Stimulated activated memory B cell treated with anti-CD40 and anti-IgM and Interleukin-4, amounts not matched to agents 10 μg/mL and 1 μg/mL and 100 μg/mL, for 72 hours (primary cell): ENCODE measurements around the gene PUS1.
A peak's percentile ranks its signal among the peaks of the same experiment; 100 is the strongest.
"Not testable (repeated sequence)": the region's sequence is repeated elsewhere in the genome, so short reads cannot be mapped to it uniquely, and the experiment has no call there.

Source experiments
- ATAC-seq: fragments of 150-1000 bp; cut with Tn5 transposase; 2 replicates; pipeline ENCODE4 v1.10.0; 2021
- H3K27ac Mint-ChIP-seq: one replicate; pipeline ENCODE4 v1.8.0; 2022; ENCODE audit warnings: mild to moderate bottlenecking, mixed read lengths
- H3K27me3 Mint-ChIP-seq: one replicate; pipeline ENCODE4 v1.8.0; 2022; ENCODE audit warnings: mixed read lengths
- H3K36me3 Mint-ChIP-seq: one replicate; pipeline ENCODE4 v1.8.0; 2022; ENCODE audit warnings: mixed read lengths
- H3K4me1 Mint-ChIP-seq: one replicate; pipeline ENCODE4 v1.8.0; 2022; ENCODE audit warnings: mixed read lengths
- H3K4me3 Mint-ChIP-seq: one replicate; pipeline ENCODE4 v1.8.0; 2022; ENCODE audit warnings: mild to moderate bottlenecking, moderate library complexity, mixed read lengths
- H3K9me3 Mint-ChIP-seq: one replicate; pipeline ENCODE4 v1.8.0; 2022; ENCODE audit warnings: mixed read lengths

PUS1 gene

DNA sequence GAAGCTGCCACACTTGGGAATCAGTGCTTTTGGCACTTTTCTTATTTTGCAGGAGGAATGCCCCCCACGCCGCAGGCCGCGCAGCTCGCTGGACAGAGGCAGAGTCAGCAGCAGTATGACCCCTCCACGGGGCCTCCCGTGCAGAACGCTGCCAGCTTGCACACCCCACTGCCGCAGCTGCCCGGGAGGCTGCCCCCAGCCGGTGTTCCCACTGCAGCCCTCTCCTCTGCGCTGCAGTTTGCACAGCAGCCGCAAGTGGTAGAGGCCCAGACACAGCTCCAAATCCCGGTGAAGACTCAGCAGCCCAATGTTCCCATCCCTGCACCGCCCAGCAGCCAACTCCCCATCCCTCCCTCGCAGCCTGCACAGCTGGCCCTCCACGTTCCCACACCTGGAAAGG, 53.0 kb downstream of the PUS1 start:
- H3K27me3 Mint-ChIP-seq = no peaks in the 10 kb centered on the region
- H3K4me1 Mint-ChIP-seq = peaks cover 5% of the 10 kb centered on the region
- no peaks in the 10 kb centered on the region for H3K9me3 Mint-ChIP-seq
- H3K27ac Mint-ChIP-seq = no peak overlapping the region
- no peak overlapping the region for H3K4me3 Mint-ChIP-seq
- ATAC-seq = no peak
- peaks cover 49% of the 10 kb centered on the region for H3K36me3 Mint-ChIP-seq

GRCh38 chr12:131983026-131983425, 54.0 kb downstream of the PUS1 start:
- Mint-ChIP-seq H3K9me3 (no peaks in the 10 kb centered on the region), H3K27me3 (no peaks in the 10 kb centered on the region), H3K36me3 (peaks cover 49% of the 10 kb centered on the region), H3K4me3 (no peak overlapping the region), H3K4me1 (no peaks in the 10 kb centered on the region), H3K27ac (no peak overlapping the region)
- no peak for ATAC-seq

- H3K27ac Mint-ChIP-seq = no peak overlapping the region
- no peaks in the 10 kb centered on the region for H3K9me3 Mint-ChIP-seq
- H3K27me3 Mint-ChIP-seq = no peaks in the 10 kb centered on the region
- no peak overlapping the region for H3K4me3 Mint-ChIP-seq
- ATAC-seq = no peak
- H3K4me1 Mint-ChIP-seq = no peaks in the 10 kb centered on the region
- H3K36me3 Mint-ChIP-seq = peaks cover 55% of the 10 kb centered on the region
Observed at GRCh38 chr12:131983554-131983953, 54.5 kb downstream of the PUS1 start.

DNA sequence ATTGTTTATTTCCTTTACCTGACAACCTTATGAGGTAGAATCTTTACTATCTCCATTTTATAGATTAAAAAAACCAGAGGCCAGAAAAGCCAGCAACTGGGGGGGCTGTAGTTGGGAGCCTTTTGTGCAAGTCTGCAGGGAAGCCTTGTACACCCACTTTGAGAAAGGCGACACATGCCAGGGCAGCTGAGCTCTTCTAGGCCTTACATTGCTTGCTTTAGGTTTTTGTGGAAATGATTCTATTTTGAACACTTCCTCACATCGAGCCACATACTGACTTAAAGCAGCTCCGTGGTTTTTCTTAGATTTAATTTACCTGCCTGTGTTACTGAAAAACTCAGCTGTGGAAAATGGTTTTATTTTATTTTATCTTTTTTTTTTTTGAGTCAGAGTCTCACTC, 55.3 kb downstream of the PUS1 start:
- Mint-ChIP-seq H3K4me1 (no peaks in the 10 kb centered on the region), H3K27me3 (no peaks in the 10 kb centered on the region), H3K4me3 (no peak overlapping the region), H3K36me3 (peaks cover 61% of the 10 kb centered on the region), H3K27ac (no peak overlapping the region), H3K9me3 (no peaks in the 10 kb centered on the region)
- no peak for ATAC-seq

- H3K27ac Mint-ChIP-seq, H3K27me3 Mint-ChIP-seq, ATAC-seq, H3K4me1 Mint-ChIP-seq, H3K4me3 Mint-ChIP-seq, H3K9me3 Mint-ChIP-seq: not testable (repeated sequence)
- peaks cover 65% of the 10 kb centered on the region for H3K36me3 Mint-ChIP-seq
Observed at GRCh38 chr12:131985510-131985875, 56.4 kb downstream of the PUS1 start.

- Mint-ChIP-seq H3K27me3 (no peaks in the 10 kb centered on the region), H3K4me3 (no peak overlapping the region), H3K27ac (no peak overlapping the region), H3K9me3 (no peaks in the 10 kb centered on the region), H3K36me3 (peaks cover 68% of the 10 kb centered on the region), H3K4me1 (no peaks in the 10 kb centered on the region)
- no peak for ATAC-seq
Observed at GRCh38 chr12:131986361-131986760, 57.3 kb downstream of the PUS1 start.

- Mint-ChIP-seq H3K27ac (no peak overlapping the region), H3K4me3 (no peak overlapping the region), H3K4me1 (no peaks in the 10 kb centered on the region), H3K9me3 (no peaks in the 10 kb centered on the region), H3K36me3 (peaks cover 63% of the 10 kb centered on the region), H3K27me3 (no peaks in the 10 kb centered on the region)
- ATAC-seq = no peak
Observed at GRCh38 chr12:131986910-131987309, 57.8 kb downstream of the PUS1 start.

- Mint-ChIP-seq H3K4me1 (no peaks in the 10 kb centered on the region), H3K4me3 (no peak overlapping the region), H3K9me3 (no peaks in the 10 kb centered on the region), H3K36me3 (peaks cover 65% of the 10 kb centered on the region), H3K27ac (no peak overlapping the region), H3K27me3 (no peaks in the 10 kb centered on the region)
- no peak for ATAC-seq
Observed at GRCh38 chr12:131987552-131987951, 58.5 kb downstream of the PUS1 start.

GRCh38 chr12:131988054-131988796, 59.1 kb downstream of the PUS1 start:
- Mint-ChIP-seq H3K36me3 (peaks cover 67% of the 10 kb centered on the region), H3K4me3 (no peak overlapping the region), H3K9me3 (no peaks in the 10 kb centered on the region), H3K27me3 (no peaks in the 10 kb centered on the region), H3K4me1 (no peaks in the 10 kb centered on the region), H3K27ac (no peak overlapping the region)
- no peak for ATAC-seq

DNA sequence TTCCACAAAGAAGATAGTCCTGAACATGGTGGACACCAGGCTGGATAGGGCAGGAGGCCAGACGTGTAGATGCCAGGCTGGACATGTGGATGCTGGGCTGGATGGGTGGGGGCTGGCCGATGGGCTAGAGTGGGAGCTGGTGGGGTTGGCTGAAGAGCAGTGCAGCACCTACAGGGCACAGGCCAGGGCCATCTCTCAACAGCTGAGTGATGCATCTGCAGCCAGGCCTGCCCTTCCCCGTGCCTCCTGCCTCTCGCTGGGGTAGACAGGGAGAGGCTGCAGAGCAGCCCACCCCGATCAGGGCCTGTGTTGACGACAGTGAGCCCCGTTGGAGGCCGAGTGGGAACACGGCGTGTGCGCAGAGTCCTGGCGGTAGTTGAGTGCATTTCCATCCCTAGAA, 59.9 kb downstream of the PUS1 start:
- Mint-ChIP-seq H3K4me3 (no peak overlapping the region), H3K9me3 (no peaks in the 10 kb centered on the region), H3K27ac (no peak overlapping the region), H3K27me3 (no peaks in the 10 kb centered on the region), H3K4me1 (peaks cover 3% of the 10 kb centered on the region), H3K36me3 (peaks cover 69% of the 10 kb centered on the region)
- no peak for ATAC-seq

DNA sequence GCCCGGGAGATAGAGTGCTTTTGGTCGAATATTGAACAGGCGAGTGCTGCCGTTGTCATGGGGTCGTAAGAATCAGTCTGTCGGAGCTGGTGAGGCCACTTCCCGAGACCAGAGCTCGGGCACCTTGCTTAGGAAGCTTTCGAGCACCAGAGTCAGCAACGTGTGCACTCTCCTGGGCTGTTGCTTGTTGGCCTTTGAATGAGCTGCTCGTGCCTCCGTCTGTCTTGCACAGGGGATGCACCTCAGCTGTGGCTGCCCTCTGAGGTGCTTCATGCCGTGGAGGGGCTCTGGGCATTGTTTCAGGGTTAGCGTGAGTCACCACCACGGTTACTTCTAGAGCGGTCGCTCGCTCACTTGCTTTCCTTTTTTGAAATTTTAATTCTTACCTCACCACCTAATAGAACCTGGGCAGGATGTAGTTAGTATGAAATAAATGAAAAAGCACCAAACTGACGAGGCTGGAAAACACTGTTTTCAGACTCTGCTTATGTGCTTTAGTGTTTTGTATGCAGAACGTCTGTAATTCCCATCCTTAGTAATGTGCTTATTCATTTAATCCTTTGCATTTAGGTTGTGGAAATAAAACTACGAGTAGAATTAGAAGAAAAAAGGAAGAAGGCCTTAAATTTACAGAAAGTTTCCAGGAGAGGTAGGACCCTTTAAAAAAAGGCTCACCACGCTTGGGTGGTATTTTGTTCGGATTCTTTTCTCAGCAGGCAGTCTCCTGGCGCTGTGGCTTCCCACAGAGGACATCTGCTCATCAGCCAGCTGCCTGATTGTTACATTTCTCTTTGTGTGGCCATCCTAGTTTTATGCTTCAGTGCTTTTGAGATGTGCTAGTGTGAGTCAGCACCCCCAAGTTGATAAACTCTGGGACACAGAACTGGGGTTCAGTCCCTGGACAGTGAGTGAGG, 61.2 kb downstream of the PUS1 start:
- Mint-ChIP-seq H3K4me1 (peaks cover 7% of the 10 kb centered on the region), H3K9me3 (no peaks in the 10 kb centered on the region), H3K27me3 (no peaks in the 10 kb centered on the region), H3K36me3 (peaks cover 81% of the 10 kb centered on the region), H3K27ac (no peak overlapping the region), H3K4me3 (no peak overlapping the region)
- no peak for ATAC-seq

GRCh38 chr12:131990980-131991305, 61.9 kb downstream of the PUS1 start:
- no peak for ATAC-seq
- no peaks in the 10 kb centered on the region for H3K27me3 Mint-ChIP-seq
- H3K27ac Mint-ChIP-seq = no peak overlapping the region
- no peak overlapping the region for H3K4me3 Mint-ChIP-seq
- peaks cover 81% of the 10 kb centered on the region for H3K36me3 Mint-ChIP-seq
- no peaks in the 10 kb centered on the region for H3K9me3 Mint-ChIP-seq
- peaks cover 7% of the 10 kb centered on the region for H3K4me1 Mint-ChIP-seq

DNA sequence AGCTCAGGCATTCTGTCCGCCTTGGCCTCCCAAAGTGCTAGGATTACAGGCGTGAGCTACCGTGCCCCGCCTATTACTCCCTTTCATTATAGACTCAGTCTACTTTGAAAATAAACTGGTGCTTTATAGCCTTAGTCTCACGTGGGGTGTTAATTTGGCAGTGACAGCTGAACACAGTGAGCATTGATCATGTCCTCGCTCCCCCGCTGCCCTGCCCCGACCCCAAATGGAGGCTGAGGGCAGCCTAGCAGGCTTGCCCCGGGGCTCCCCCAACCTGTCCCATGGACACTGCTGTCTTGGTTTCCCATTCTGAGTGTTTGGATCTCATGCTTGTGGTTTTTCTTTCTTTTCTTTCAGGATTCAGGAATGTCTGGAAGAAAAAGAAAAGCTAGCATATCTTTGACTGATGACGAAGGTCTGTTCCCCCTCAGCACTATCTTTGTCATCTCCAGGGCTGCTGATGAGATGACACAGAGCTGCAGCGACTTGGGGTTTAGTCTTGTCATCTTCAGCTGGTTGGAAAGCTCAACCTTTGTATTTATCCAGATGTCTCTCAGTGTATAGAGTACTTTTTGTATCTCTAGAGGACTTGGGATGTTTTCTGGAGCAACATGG, 62.8 kb downstream of the PUS1 start:
- ATAC-seq = no peak

GRCh38 chr12:131994589-131994988, 65.5 kb downstream of the PUS1 start:
- peaks cover 66% of the 10 kb centered on the region for H3K36me3 Mint-ChIP-seq
- H3K4me1 Mint-ChIP-seq = peaks cover 7% of the 10 kb centered on the region
- H3K9me3 Mint-ChIP-seq = no peaks in the 10 kb centered on the region
- H3K27me3 Mint-ChIP-seq = no peaks in the 10 kb centered on the region
- H3K4me3 Mint-ChIP-seq = no peak overlapping the region
- H3K27ac Mint-ChIP-seq = peak overlapping the region; percentile 2
- no peak for ATAC-seq

More for the DNA sequence above, 62.8 kb downstream of the PUS1 start:
- H3K27ac Mint-ChIP-seq = no peak overlapping the region
- H3K36me3 Mint-ChIP-seq = peaks cover 77% of the 10 kb centered on the region
- H3K4me1 Mint-ChIP-seq = peaks cover 7% of the 10 kb centered on the region
- H3K9me3 Mint-ChIP-seq = no peaks in the 10 kb centered on the region
- H3K4me3 Mint-ChIP-seq = no peak overlapping the region
- H3K27me3 Mint-ChIP-seq = no peaks in the 10 kb centered on the region
